Astrocyte of the spinal cord (primary cell): ENCODE data around the gene FOXD2.

Experiments
- DNase-seq: peaks from one replicate; pipeline ENCODE4 v3.0.0; 2011; ENCODE audit warnings: low read depth, low spot score
- H3K4me3 ChIP-seq: 2 replicates; pipeline ENCODE4 v1.5.1; 2011; ENCODE audit warnings: low read depth, mild to moderate bottlenecking, low read length, moderate library complexity
- in situ Hi-C: cut with HindIII; loops from 2 replicates; pipeline ENCODE4 v1.10.0; 2017; ENCODE audit warnings: low sequenced_read_pairs
- TF ChIP-seq, protein P1 (sequence below): IDR thresholded peaks from 2 replicates; pipeline ENCODE4 v1.5.1; 2012; ENCODE audit warnings: low read depth, mild to moderate bottlenecking, low read length, inconsistent platforms

The FOXD2 gene

DNA sequence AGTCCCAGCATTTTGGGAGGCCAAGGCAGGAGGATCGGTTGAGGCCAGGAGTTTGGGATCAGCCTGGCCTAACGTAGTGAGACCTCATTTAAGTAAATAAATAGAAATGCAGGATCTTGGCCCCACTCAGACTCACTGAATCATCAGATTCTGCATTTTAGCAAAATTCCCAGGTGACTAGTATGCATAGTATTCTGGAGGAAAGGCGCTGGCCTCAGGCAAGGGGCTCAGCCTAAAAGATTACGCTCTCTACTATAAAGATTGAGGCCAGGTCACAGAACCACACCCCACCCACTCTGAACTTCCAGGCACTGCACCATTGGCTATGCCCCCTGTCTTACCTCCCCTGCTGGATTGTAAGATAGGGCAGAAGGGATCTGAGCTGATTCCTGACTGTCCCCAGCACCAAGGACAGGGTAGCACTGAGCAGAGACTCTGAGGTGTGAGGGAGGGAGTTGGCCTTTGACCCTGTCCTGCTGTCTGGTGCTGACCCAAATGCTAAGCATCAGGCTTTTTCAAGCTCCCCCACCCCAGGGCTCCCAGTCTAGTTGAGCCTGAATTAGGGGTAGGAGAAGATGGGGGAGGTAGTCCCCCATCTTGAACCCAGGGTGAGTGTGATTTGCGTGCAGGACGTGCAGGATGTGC is 19.0 kb upstream of the FOXD2 start:
- H3K4me3 ChIP-seq = no peak overlapping the region
- DNase-seq = no peak
- TF ChIP-seq, protein P1, sequence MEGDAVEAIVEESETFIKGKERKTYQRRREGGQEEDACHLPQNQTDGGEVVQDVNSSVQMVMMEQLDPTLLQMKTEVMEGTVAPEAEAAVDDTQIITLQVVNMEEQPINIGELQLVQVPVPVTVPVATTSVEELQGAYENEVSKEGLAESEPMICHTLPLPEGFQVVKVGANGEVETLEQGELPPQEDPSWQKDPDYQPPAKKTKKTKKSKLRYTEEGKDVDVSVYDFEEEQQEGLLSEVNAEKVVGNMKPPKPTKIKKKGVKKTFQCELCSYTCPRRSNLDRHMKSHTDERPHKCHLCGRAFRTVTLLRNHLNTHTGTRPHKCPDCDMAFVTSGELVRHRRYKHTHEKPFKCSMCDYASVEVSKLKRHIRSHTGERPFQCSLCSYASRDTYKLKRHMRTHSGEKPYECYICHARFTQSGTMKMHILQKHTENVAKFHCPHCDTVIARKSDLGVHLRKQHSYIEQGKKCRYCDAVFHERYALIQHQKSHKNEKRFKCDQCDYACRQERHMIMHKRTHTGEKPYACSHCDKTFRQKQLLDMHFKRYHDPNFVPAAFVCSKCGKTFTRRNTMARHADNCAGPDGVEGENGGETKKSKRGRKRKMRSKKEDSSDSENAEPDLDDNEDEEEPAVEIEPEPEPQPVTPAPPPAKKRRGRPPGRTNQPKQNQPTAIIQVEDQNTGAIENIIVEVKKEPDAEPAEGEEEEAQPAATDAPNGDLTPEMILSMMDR = no peak
- in situ Hi-C loops = no loop called here

DNA sequence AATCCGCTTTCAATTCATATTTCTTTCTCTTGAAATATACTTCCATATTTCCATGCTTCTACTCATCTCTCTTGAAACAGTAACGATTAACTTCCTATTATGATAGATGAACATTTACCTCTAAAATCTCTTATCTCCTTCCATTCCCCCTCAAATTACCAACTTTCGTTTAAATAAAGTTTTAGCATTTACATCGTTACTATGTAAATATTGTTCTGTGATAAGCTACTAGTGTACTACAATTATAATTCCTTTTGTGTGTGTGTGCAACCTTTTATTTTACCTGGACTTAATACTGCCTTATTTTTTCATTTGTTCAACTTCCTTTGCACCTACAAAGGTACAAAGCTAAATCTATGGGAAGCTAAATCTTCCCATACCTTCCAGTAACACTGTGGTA is 17.3 kb upstream of the FOXD2 start:
- no peak overlapping the region for H3K4me3 ChIP-seq
- in situ Hi-C loops = no loop called here
- TF ChIP-seq, protein P1 = no peak
- DNase-seq = no peak

GRCh38 chr1:47423872-47424271 is 14.0 kb upstream of the FOXD2 start:
- no peak overlapping the region for H3K4me3 ChIP-seq
- no peak for DNase-seq
- TF ChIP-seq, protein P1 = no peak
- in situ Hi-C loops = no loop called here

- in situ Hi-C loops = no loop called here
- TF ChIP-seq, protein P1 = peak; percentile 82
- DNase-seq = peak; percentile 46
- H3K4me3 ChIP-seq = no peak overlapping the region
Measured at GRCh38 chr1:47424336-47424982, 13.4 kb upstream of the FOXD2 start.

DNA sequence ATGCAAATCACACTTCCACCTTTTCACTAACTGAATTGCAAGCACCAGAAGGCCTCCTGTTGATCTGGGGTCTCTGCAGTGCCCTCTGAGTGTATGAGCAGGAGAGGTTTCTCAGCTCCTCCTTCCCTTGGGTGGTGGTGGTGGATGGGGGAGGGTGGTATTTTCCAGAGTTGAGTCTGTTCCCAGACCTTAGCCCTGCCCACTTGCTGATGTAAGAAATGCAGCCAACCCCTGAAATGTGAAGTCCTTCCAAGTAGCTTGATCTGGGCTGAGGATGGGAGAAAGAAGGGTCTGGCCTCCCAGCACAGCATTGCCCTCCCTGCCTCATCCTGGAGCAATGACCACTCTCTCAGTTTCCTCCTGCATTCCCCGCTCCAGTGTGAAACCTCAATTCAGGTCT is 6.3 kb upstream of the FOXD2 start:
- in situ Hi-C loops = no loop called here
- DNase-seq = peak; percentile 66
- TF ChIP-seq, protein P1 = no peak
- H3K4me3 ChIP-seq = no peak overlapping the region

DNA sequence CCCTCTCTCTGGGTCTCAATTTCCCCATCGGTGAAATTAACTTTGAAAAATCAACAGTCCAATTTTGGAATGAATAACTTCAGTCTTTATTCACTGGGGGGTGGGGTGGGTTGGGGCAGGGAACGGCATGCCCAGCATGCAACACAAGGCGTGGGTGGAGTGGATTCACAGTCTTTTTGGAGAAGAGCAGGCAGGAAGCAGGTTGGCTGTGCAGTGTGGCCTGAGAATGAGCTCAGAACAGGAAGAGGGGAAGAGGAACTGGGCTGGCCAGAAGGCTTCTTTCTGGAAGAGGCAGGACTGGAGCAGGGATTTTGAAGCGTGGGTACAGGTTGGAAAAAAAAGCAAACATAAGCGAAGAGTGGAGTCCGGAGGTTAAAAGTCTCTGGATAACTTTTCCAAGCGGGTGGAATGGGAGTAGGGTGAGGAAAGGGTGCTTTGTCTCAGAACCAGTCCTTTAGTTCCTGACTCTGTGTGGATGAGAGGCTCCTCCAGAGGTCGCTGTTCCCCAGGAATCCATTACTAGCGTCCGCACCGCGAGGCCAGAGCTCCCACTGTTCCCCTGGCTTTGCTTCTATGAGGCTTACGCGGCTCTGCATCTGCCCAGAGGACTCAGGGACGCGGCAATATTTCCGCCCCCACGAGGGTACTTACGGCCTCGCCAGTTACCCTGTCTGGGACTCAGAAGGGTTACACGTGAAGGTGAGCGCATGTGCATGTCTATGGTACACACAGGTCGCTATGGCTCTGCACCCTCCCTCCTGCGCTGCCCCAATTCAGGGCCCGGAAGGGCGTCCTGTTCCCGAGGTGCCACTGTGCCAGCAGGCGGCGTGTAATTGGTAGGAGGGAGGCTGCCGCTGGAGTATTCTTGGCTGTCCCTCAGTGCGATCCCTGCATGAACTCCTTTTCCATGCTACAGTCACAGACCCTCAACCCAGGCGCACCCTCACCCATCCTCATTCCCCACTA is 5.5 kb upstream of the FOXD2 start:
- H3K4me3 ChIP-seq = no peak overlapping the region
- DNase-seq = peak; percentile 77
- in situ Hi-C loops = no loop called here
- TF ChIP-seq, protein P1 = peak; percentile 84
